Epithelial cell of esophagus (primary cell): ENCODE results near the gene ADAMTS8.
A peak's percentile ranks its signal among the peaks of the same experiment; 100 is the strongest.

Experiments
- DNase-seq: peaks from one replicate; pipeline ENCODE4 v3.0.0; 2010; ENCODE audit warnings: low read depth
- H3K4me3 ChIP-seq: 2 replicates; pipeline ENCODE4 v1.5.1; 2011; ENCODE audit warnings: mild to moderate bottlenecking, low read length, control low read depth
- CTCF ChIP-seq: IDR thresholded peaks from 2 replicates; pipeline ENCODE4 v1.5.1; 2011; ENCODE audit warnings: low read depth, mild to moderate bottlenecking, low read length, control low read depth, inconsistent platforms; ENCODE audit not compliant: insufficient read depth; ENCODE audit errors: missing control alignments

Gene ADAMTS8

DNA sequence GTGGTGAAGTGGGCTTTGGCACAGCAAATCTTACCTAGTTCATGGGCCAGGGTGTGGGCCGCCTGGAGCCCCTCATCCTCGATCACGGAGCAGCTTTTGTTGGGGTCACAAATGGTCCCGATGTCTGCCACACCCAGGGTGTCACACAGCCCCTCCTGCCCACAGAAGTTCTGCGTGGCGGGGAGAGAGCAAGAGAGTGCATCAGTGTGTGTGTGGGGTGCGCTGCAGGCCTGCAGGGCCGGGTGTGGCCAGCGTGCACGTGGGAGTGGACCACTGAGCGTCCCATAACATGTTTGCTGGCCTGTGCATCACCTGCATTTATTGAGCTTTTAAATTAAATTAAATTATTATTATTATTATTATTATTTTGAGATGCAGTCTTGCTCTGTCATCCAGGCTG is 11.5 kb downstream of the ADAMTS8 start:
- no peak for DNase-seq
- H3K4me3 ChIP-seq = no peak overlapping the region
- no peak for TF ChIP-seq CTCF

GRCh38 chr11:130416530-130416882 is 11.9 kb downstream of the ADAMTS8 start:
- no peak overlapping the region for H3K4me3 ChIP-seq
- no peak for DNase-seq
- TF ChIP-seq CTCF = no peak

DNA sequence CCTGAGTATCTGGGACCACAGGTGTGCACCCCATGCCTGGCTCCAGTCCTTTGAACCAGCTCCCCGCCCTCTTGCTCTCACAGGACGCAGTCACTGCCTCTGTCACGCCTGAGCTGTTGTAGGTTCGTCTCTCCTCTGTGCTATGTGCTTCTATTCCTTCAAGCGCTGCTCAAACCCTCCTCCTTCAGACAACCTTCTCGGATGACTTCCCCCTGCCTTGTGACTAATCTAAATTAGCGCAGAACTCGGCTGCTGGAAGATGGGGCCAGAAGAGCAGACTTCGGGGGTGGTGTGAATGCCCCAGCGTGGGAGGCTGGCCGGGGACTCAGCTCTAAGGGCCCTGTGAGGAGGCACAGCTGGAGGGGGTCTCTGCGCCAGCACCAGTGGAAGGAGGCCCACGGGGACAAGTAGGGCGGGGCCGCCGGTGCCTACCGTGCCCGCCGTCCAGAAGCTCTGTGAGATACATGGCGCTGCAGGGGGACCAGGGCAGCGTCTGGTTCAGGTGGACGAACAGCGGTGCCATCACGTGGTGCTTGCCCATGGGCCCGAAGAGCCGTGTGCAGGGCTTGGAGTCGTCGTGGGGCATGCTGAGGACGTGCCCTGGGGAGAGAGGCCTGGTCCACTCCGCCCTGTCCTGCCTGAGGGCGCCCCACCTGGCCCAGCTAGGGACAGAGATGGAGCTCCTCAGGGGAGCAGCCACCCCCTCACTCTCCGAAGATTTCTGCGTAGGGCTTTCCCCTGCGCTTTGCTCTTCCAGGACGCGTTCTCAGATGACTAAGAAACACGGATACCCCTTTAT is 12.5 kb downstream of the ADAMTS8 start:
- H3K4me3 ChIP-seq = no peak overlapping the region
- no peak for DNase-seq
- no peak for TF ChIP-seq CTCF

GRCh38 chr11:130414107-130415080 is 14.0 kb downstream of the ADAMTS8 start:
- TF ChIP-seq CTCF = no peak
- H3K4me3 ChIP-seq = no peak overlapping the region
- peak; percentile 67 for DNase-seq

GRCh38 chr11:130413405-130414106 is 14.9 kb downstream of the ADAMTS8 start:
- DNase-seq = peak; percentile 95
- H3K4me3 ChIP-seq = no peak overlapping the region
- no peak for TF ChIP-seq CTCF

DNA sequence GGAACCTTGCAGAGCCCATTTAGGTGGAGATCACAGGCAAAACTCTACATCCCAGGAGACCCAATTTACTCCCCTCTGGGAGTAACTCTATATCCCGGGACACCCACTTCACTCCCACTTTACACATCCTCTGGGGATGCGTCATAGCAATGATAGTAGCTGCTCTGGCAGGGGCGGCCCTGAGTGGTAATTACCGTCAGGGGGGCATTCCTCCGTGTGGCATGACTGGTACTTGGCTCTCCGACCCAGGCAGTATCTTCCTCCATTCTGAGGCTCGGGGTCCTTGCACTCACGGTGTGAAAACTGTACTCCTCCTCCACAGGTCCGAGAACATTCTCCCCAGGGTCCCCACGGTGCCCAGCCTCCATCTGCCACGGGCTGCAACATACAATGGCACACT is 17.2 kb downstream of the ADAMTS8 start:
- no peak overlapping the region for H3K4me3 ChIP-seq
- DNase-seq = no peak
- TF ChIP-seq CTCF = no peak
